Neural crest cell (in vitro differentiated cells): Measurements from ENCODE around the gene GTSE1. TPM values are rescaled to one million over a fixed set of nuclear protein-coding genes. Genes with fewer than 3 reads are reported as not detected.

Experiments used
- DNase-seq: peaks from one replicate; pipeline ENCODE4 v3.0.0; 2021; ENCODE audit warnings: low read depth, mixed read lengths, low spot score
- H3K27ac Mint-ChIP-seq: one replicate; pipeline ENCODE4 v1.8.0; 2021; ENCODE audit warnings: mild to moderate bottlenecking, mixed read lengths; ENCODE audit not compliant: unreplicated experiment
- H3K27me3 Mint-ChIP-seq: 2 replicates; pipeline ENCODE4 v1.8.0; 2021; ENCODE audit warnings: low read depth, mild to moderate bottlenecking, mixed read lengths
- H3K36me3 Mint-ChIP-seq: 2 replicates; pipeline ENCODE4 v1.8.0; 2021; ENCODE audit warnings: low read depth, mild to moderate bottlenecking, mixed read lengths
- H3K4me1 Mint-ChIP-seq: 2 replicates; pipeline ENCODE4 v1.8.0; 2021; ENCODE audit warnings: mixed read lengths
- H3K4me3 Mint-ChIP-seq: one replicate; pipeline ENCODE4 v1.8.0; 2021; ENCODE audit warnings: mild to moderate bottlenecking, mixed read lengths
- H3K9me3 Mint-ChIP-seq: 2 replicates; pipeline ENCODE4 v1.8.0; 2021; ENCODE audit warnings: mixed read lengths
- CTCF ChIP-seq: fragments of 200-600 bp; sonication (generic); conservative IDR thresholded peaks from 2 replicates; pipeline ENCODE4 v1.5.0; 2021; ENCODE audit warnings: antibody characterized with exemption, mild to moderate bottlenecking
- total RNA-seq: library from RNA; stranded (reverse); gene quantifications from 2 replicates; pipeline ENCODE4 v1.2.1, GENCODE V29; 2021

Gene GTSE1
- total RNA-seq, 1 donor from 2014 or later: 67.6 TPM

DNA sequence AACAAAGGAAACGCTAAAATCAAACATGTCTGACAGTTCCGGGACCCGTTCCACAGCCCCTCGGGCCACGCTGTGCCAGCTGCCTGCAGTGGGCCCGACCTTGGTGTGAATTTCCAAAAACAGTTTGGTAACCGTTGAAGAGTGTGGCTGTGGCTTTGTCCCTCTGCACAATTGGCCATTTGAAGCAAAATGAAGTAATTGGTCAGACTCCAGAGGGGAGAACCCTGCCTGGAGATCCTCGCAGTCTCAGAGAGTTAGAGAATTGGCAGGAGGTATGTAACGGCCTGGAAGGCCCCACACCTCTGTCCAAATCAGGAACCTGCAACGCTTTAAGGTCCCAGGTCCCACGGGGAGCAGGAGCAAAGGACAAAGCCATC lies 65.1 kb downstream of the GTSE1 start:
- Mint-ChIP-seq H3K27ac (no peak overlapping the region), H3K4me1 (no peaks in the 10 kb centered on the region), H3K9me3 (no peaks in the 10 kb centered on the region), H3K27me3 (no peaks in the 10 kb centered on the region), H3K36me3 (peaks cover 5% of the 10 kb centered on the region), H3K4me3 (no peak overlapping the region)
- no peak for TF ChIP-seq CTCF
- no peak for DNase-seq

GRCh38 chr22:46362203-46362933 lies 65.7 kb downstream of the GTSE1 start:
- no peak for DNase-seq
- H3K4me3 Mint-ChIP-seq: no peak overlapping the region
- H3K27ac Mint-ChIP-seq: no peak overlapping the region
- TF ChIP-seq CTCF: no peak
- H3K36me3 Mint-ChIP-seq: peaks cover 5% of the 10 kb centered on the region
- no peaks in the 10 kb centered on the region for H3K27me3 Mint-ChIP-seq
- H3K4me1 Mint-ChIP-seq: no peaks in the 10 kb centered on the region
- H3K9me3 Mint-ChIP-seq: no peaks in the 10 kb centered on the region

- Mint-ChIP-seq H3K36me3 (peaks cover 5% of the 10 kb centered on the region), H3K4me1 (no peaks in the 10 kb centered on the region), H3K9me3 (no peaks in the 10 kb centered on the region), H3K27ac (no peak overlapping the region), H3K4me3 (no peak overlapping the region), H3K27me3 (no peaks in the 10 kb centered on the region)
- DNase-seq: no peak
- TF ChIP-seq CTCF: no peak
Measured at GRCh38 chr22:46362934-46363515, 66.4 kb downstream of the GTSE1 start.

- no peak for TF ChIP-seq CTCF
- no peaks in the 10 kb centered on the region for H3K4me1 Mint-ChIP-seq
- no peak overlapping the region for H3K27ac Mint-ChIP-seq
- DNase-seq: no peak
- no peak overlapping the region for H3K4me3 Mint-ChIP-seq
- no peaks in the 10 kb centered on the region for H3K9me3 Mint-ChIP-seq
- peaks cover 5% of the 10 kb centered on the region for H3K36me3 Mint-ChIP-seq
- no peaks in the 10 kb centered on the region for H3K27me3 Mint-ChIP-seq
Measured at GRCh38 chr22:46363611-46364321, 67.1 kb downstream of the GTSE1 start.

- no peak overlapping the region for H3K27ac Mint-ChIP-seq
- no peaks in the 10 kb centered on the region for H3K4me1 Mint-ChIP-seq
- no peak overlapping the region for H3K4me3 Mint-ChIP-seq
- H3K27me3 Mint-ChIP-seq: no peaks in the 10 kb centered on the region
- no peaks in the 10 kb centered on the region for H3K9me3 Mint-ChIP-seq
- H3K36me3 Mint-ChIP-seq: peaks cover 5% of the 10 kb centered on the region
- no peak for DNase-seq
- no peak for TF ChIP-seq CTCF
Measured at GRCh38 chr22:46364341-46365165, 67.9 kb downstream of the GTSE1 start.
